AG09309 (cell line): ENCODE results near the gene LRRC27.
"Not testable (repeated sequence)": the region's sequence is repeated elsewhere in the genome, so short reads cannot be mapped to it uniquely, and the experiment has no call there.

Source experiments
- DNase-seq: peaks from one replicate; pipeline ENCODE4 v3.0.0-alpha.2; 2010; ENCODE audit warnings: low read depth
- H3K4me3 ChIP-seq: 2 replicates; pipeline ENCODE4 v1.5.1; 2011; ENCODE audit warnings: mild to moderate bottlenecking, low read depth, low read length, moderate library complexity; ENCODE audit not compliant: control insufficient read depth
- CTCF ChIP-seq: IDR thresholded peaks from 2 replicates; pipeline ENCODE4 v1.5.1; 2011; ENCODE audit warnings: mild to moderate bottlenecking, low read depth, low read length, inconsistent platforms; ENCODE audit not compliant: insufficient read depth, control insufficient read depth; ENCODE audit errors: missing control alignments

The LRRC27 gene

GRCh38 chr10:132333386-132333785, 1.4 kb downstream of the LRRC27 start:
- DNase-seq, result no peak
- no peak overlapping the region for H3K4me3 ChIP-seq
- TF ChIP-seq CTCF, result no peak

GRCh38 chr10:132334631-132335188, 2.7 kb downstream of the LRRC27 start:
- no peak for DNase-seq
- no peak for TF ChIP-seq CTCF
- no peak overlapping the region for H3K4me3 ChIP-seq

- DNase-seq, result no peak
- no peak for TF ChIP-seq CTCF
- no peak overlapping the region for H3K4me3 ChIP-seq
These were observed 3.4 kb downstream of the LRRC27 start for GRCh38 chr10:132335189-132336063.

- H3K4me3 ChIP-seq, result no peak overlapping the region
- no peak for TF ChIP-seq CTCF
These were observed 4.2 kb downstream of the LRRC27 start for GRCh38 chr10:132336064-132336746.

GRCh38 chr10:132336919-132337407, 5.0 kb downstream of the LRRC27 start:
- H3K4me3 ChIP-seq, result no peak overlapping the region
- no peak for TF ChIP-seq CTCF
- no peak for DNase-seq

More at GRCh38 chr10:132336064-132336746, 4.2 kb downstream of the LRRC27 start:
- no peak for DNase-seq

- not testable (repeated sequence) for H3K4me3 ChIP-seq, DNase-seq
These were observed 5.9 kb downstream of the LRRC27 start for GRCh38 chr10:132337854-132338253.

GRCh38 chr10:132338876-132339275, 6.9 kb downstream of the LRRC27 start:
- TF ChIP-seq CTCF, result no peak
- DNase-seq, result no peak
- H3K4me3 ChIP-seq, result no peak overlapping the region
